IPS DF 4.7 (cell line): ENCODE measurements around the gene CPXM1.
"Not testable (repeated sequence)": the region's sequence is repeated elsewhere in the genome, so short reads cannot be mapped to it uniquely, and the experiment has no call there.

Experiments used
- DNase-seq: peaks from one replicate; pipeline ENCODE4 v3.0.0-alpha.2; 2013; ENCODE audit warnings: low spot score; ENCODE audit errors: extremely low read depth

The CPXM1 gene

DNA sequence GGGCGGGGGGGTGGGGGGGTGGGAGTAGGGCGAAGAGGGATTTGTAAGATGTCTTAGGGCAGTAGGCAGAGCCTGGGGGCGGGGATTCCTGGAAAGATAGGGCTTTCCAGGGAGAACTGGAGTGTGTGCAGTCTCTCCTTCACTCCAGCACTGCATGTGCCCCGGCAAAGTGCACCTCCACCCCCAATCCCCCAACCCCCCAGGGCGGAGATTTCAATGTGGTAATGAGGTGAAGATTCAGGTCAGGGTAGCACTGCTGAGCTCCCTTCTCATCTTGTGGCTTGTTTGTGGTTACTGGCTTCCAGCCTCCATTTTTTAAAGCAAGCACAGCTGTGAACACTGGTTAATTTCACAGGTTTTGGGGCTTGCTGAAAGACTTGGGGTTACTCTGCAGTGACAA, 21.6 kb upstream of the CPXM1 start:
- no peak for DNase-seq

DNA sequence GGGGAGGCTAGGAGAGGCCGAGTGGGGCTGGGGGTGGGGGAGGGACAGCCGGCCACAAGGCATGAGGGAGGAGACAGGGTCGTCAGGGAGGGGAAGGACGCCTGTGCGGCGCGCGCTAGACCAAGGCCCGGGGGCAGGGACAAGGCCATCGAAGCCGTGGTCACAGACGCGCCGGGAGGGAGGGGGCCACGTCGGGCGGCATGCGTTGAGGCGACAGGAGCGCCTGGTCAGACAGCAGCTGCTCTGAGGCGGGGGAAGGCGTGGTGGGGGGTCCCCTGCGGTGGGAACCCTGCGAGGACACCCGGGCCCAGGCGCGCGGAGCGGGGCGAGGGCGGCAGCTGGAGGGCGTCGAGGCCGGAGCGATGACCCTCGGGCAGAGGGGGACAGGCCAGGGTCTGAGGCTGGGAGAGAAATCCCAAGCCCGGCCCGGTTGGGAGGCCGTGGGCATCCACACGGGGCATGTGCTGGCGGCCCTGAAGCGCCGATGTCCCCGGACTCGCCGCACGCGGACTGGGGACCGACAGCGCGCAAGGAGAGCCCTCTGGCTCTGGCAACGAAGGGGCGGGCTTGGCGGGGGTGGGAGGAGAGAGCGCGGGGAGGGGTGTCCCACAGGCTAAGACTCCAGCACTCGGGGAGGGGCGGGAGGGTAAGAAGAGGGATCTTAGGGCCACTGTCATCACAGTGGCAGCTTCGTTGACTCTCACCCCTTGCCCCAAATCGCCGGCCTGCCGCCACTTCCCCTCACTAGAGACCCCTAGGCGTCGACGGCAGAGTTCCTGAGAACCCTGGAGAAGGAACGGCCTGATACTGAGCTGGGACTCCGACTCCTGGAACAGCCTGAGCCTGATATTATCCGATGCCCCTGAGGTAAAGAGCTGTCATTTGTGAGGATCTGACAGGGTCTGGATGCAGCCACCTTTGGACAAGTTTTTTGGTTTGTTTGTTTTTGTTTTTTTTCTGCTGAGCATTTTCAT, 20.8 kb upstream of the CPXM1 start:
- no peak for DNase-seq

DNA sequence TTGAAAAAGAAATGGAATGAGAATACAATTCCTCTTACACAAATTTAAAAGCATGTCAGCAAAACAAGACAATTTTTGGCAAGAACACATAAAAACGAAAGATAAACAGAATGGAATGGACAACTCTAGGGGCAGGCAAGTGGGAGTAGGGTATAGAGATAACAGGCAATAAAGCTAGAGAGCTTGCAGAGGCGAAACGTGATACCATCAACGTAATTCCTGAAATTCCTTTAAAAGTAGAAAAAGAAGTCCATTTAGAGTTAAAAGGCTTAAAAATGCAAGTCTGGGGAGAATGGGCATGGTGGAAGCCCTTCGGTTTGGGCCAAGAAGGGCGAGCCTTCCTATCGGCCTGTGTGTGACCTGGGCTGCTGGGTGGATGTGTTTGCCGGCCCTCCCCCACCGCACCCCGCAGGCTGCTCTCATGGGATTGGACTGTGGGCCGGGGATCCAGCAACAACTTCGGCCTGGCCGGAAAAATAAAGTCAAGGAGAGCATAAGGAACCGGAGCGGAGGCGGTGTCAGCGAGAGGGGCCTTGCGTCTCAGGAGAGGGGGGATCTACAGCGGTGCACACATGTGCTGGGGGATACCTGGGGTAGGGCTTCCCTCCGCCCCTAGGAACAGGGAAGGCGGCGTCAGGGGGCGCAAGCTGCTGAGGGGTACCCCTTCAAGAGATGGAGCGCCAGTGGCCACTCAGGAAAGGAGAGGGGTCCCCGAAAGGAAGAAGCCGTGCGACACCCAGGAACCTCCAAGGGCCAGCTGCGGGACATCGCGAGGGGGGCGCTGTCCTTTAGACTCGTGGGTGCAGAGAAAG, 19.9 kb upstream of the CPXM1 start:
- no peak for DNase-seq

DNA sequence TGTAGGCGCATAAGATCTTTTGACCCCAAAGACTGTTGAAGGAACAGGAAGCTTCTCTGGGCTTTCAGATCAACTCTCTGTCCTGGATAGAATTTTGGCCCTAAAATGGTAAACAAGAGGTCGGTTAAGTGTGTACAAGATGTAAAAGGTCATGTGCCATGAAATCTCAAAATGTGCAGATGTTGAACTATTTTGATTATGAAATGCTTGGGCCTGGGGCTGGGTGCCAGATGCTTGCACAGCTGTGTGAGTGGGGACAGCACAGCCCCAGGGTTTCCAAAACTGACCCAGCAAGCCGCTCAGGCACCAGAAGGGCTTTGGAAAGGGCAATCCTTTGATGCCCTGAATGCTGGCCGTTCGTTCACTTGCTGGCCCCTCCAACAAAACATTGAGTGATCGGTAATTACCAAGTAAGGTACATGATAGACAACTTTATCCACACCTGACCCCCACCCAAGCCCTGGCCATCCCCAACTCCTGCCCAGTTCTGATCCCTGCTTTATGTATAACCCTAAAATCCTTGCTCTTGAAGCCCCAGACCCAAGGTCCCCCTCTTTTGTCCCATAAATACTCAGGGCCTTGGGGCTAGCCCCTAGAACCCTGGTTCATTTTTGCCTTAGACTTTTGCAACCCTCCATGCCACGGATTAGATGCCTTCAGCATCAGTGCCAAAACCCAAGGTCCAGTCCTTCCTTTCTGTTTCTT, 17.6 kb upstream of the CPXM1 start:
- DNase-seq, result no peak

DNA sequence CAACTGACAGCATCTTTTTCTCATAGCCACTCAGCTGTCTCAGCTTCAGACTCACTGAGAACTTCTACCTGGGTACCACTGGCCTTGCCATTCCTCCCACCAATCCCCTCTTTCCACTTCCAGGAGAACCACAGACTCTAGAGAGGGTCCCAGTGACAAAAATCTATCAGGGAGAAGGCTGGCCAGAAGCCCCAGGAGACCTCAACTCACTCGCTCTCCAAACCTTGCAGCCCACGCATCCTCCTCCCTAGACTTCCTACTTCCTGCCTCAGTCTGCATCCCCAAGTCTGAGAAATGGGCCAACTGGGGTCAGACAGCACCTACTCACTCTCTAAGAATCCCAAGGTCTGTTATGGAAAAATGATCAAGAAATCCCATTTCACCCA, 16.9 kb upstream of the CPXM1 start:
- no peak for DNase-seq

DNA sequence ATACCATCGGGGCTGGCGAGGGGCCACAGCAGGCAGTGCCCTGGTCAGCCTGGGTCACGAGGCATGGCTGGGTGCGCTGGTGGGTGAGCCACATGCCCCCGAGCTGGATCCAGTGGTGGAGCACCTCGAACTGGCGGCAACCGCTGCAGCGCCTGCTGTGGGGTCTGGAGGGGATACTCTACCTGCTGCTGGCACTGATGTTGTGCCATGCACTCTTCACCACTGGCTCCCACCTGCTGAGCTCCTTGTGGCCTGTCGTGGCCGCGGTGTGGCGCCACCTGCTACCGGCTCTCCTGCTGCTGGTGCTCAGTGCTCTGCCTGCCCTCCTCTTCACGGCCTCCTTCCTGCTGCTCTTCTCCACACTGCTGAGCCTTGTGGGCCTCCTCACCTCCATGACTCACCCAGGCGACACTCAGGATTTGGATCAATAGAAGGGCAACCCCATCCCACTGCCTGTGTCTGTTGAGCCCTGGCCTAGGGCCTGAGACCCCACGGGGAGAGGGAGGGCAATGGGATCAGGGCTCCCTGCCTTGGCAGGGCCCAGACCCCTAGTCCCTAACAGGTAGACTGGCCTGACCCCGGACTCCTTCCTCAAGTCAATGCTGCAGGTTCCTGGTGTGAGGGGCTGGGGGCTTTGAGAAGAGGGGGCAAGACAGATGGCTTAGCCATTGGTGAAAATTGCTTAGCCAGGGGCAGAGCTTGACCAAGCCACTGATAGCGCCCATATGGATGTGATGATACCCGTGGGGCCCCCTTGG, 16.3 kb upstream of the CPXM1 start:
- no peak for DNase-seq

DNA sequence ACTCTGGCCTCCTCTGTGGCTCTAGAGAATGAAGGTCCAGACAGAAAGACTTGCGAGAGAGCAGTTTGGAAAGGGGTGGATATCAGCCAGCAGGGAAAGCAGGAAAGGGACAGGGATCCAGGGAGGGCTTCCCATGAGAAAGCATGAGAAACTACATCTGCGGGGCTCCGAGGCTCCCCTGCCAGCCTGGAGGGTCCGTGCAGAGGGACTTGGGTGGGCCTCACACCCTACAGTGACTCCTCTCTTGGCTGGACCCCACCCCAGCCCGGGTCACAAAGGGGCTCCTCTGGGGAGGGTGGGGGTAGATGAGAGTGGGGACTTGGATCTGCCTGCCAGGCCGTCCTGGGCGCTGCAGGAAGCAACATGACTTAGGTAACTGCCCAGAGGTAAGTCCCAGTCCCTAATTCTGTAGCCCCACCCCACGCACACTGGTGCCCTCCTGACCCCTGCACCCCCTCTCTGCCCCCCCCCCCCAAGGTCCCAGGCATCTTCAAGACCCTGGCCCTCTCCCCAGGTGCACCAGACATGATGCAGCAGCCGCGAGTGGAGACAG, 15.7 kb upstream of the CPXM1 start, which contains the start of gene TMEM239:
Gene TMEM239, plus strand, starts transcription at position 335 of the 553 bp plus-strand sequence. Its CDS starts 191 bp downstream, at position 526.
- no peak for DNase-seq

DNA sequence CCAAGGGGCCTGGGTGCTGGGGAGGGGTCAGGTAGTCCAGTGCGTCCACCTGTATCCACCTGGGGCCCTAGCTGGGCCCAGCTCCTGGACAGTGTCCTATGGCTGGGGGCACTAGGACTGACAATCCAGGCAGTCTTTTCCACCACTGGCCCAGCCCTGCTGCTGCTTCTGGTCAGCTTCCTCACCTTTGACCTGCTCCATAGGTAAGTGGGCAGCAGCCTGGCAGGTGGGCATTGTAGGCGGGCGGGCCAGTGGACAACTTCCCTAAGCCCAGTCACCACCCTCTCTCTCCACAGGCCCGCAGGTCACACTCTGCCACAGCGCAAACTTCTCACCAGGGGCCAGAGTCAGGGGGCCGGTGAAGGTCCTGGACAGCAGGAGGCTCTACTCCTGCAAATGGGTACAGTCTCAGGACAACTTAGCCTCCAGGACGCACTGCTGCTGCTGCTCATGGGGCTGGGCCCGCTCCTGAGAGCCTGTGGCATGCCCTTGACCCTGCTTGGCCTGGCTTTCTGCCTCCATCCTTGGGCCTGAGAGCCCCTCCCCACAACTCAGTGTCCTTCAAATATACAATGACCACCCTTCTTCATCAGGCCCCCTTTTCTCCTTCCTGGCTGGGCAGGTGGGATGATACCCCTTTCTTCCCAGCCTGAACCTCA, 14.9 kb upstream of the CPXM1 start:
- no peak for DNase-seq

DNA sequence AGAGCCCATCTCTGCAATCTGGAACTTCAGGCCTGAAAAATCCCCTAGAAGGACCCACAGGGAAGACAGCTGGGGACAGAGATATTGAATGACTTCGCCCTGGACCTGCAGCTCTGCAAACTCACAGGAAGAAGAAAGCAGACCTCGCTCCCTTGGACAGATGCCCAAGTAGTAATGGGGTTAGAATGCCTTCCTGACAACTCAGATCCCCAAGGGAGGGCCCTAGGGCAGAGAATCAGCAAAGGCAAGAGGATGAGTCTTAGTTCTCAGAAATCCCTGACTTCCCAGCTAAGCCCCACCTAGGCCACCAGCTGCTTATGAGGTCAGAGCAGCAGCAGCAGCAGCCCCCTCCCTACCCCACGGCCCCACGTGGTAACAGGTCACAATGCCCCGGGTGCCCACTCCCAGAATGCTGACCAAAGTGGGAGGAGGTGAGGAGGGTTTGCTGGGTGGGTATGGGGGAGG, 14.2 kb upstream of the CPXM1 start, which contains the start of gene C20orf141:
Gene C20orf141, plus strand, starts transcription at position 401 of the 465 bp plus-strand sequence. CDS start 198 bp downstream, outside the sequence.
- no peak for DNase-seq

DNA sequence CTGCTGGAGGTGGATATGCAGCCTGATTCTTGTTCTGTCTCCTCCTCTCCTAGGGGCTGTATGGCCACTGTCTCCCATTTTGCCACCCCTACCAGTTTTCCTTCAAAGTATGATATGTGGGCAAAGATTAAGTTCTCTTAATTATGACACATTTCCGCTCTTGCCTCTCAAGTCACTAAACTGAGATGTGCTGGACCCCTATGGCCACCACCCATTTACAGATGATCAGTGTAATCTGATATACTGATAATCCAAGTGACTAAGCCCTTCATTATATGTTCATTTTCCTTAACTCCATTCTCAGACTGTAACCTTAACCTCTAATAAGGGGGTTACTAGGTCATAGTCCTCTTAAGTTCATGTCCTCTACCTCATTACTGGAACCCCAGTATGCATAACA, 13.6 kb upstream of the CPXM1 start:
- DNase-seq, result no peak

DNA sequence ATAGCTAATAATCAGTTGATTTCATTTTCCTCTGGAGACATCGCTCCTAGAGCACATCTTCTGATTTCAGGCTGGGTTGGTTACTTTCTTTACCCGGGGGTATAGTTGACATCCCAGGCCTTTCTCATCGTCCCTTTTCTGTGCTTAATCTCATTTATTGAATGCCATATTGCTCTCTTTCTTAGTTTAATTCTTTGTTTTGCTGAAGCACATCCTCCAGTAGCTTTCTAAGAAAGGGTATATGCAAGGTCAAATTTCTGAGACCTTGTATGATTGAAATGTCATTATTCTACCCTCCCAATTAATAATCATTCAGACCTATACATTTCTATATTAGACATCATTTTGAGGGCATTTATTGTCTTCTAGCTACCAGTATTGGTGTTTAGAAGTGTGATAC, 11.8 kb upstream of the CPXM1 start:
- no peak for DNase-seq

DNA sequence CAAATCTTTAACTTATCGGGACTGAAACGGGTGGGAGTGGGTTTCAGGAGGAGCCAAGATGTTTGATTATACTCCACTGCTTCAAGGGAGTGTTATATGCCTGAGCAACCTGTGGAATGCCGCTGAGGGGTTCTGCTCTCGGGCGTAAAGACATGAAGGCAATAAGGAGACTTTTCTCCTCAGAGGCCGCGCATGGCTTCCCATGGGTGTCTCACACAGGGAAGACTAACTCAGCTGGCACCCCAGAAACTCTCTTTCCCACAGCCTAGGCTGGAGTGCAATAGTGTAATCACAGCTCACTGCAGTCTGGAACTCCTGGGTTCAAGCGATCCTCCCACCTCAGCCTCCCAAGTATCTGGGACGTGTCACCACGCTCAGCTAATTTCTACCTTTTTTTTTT, 9.3 kb upstream of the CPXM1 start:
- no peak for DNase-seq

DNA sequence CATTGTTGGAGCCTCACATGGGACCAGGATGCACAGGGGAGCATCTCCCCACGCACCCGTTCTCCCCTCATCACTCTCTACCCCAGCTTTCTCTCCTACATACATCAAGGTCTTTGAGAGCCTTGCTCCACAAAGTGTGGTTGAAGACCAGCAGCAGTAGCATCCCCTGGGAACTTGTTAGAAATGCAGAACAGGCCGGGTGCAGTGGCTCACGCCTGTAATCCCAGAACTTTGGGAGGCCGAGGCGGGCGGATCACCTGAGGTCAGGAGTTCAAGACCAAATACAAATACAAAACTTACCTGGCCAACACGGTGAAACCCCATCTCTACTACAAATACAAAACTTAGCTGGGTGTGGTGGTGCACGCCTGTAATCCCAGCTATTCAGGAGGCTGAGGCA, 7.5 kb upstream of the CPXM1 start:
- DNase-seq, result not testable (repeated sequence)

DNA sequence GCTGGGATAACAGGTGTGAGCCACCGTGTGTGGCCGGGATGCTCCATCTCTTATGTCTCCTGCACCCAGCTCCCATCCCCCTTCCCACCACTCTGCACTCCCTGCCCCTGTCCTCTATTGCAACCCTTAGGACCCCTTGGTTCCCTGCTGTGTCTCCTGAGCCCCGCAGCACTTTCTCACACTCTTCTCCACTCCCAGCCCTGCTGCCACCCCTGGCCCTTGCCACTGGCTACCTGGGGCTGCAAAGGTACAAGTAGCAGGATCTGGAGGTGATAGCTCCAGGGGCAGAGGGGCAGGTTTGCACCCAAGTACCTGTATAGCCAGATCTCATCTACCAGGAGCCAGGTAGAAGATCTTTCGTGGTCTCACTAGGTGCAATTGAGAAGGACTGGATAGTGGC, 6.6 kb upstream of the CPXM1 start:
- DNase-seq, result no peak

DNA sequence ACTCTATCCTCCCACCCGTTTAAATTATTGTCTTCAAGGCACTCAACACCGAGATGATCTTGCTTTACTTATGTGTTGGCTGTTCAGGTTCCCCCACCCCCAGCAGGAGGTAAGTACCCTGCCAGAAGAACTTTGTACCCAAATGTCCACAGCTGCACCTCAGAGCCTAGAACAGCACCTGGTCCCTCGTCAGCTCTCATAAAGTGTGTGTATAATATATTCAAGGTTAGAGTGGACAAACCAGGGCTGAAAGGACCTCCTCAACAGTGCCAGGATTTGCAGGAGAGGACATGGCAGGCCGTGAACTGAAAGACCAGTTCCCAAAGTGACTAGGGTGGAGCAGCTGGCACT, 5.9 kb upstream of the CPXM1 start:
- DNase-seq, result no peak

DNA sequence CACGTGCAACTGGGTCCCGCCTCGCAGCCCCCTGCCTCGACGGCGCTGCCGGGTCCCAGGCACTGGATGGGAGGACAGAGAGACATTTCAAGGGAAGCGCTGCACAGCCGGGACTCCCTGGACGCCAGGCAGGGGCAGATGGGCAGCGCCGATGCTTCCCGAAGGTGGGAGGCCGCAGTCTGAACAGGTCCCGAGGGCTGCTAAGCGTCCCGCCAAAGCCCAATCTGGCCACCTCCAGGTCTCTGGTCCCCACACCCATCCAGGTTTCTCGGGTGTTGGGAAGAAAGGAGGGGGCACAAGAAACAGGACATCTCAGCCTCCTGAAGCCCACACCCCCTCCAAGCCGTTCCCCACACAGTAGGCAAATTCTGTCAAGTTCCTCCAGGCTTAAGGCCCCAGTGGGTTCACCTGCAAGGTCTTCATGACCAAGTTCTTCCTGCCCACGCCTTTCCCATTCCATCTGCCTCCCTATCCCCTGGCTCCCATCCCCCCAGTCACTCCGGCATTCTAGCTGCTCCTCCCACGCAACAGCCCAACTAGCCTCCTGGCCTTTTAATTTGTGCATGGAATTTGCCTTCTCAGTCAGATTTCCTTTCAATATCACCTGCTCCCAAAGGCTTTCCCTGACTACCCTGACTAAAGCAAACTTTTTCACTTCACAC, 5.4 kb upstream of the CPXM1 start:
- no peak for DNase-seq

DNA sequence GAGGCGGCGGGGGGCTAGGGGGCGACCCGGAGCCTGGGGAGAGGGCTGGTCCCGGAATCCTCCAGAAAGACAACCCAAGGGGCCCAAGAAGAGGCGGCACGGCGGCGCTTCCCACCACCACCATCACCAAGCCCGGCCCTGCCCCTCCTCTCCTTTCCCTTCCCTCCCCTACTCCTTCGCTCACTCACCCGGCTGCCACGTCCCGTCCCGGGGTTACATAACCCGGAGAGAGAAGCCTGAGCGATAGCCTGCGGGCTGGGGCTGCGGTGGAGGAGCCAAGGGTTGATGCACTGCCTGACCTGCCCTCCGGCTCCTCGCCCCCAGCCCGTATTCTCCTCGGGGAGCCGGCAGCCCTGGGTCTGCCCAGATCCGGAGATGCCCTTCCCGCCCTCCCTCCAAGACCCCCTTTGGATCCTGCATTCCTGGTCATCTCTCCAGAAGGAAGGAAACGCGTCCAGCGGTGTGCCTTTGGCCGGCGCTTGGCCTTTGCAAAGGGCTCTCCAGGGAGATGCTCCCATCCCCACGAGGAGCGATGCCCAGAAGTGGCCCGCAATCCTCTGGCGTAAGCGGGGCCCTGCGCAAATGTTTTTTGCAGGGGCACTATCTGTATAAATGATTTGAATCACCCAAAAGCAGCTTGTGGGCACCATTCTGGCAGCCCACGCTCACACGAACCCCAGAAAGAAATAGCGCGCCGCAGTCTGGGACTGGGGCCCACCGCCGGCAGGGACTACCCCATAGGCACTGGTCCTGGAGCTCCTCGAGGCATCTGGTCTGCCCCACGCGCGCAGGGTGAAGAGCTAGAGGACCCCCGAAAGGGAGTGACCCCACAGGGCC, 4.6 kb upstream of the CPXM1 start:
- no peak for DNase-seq

DNA sequence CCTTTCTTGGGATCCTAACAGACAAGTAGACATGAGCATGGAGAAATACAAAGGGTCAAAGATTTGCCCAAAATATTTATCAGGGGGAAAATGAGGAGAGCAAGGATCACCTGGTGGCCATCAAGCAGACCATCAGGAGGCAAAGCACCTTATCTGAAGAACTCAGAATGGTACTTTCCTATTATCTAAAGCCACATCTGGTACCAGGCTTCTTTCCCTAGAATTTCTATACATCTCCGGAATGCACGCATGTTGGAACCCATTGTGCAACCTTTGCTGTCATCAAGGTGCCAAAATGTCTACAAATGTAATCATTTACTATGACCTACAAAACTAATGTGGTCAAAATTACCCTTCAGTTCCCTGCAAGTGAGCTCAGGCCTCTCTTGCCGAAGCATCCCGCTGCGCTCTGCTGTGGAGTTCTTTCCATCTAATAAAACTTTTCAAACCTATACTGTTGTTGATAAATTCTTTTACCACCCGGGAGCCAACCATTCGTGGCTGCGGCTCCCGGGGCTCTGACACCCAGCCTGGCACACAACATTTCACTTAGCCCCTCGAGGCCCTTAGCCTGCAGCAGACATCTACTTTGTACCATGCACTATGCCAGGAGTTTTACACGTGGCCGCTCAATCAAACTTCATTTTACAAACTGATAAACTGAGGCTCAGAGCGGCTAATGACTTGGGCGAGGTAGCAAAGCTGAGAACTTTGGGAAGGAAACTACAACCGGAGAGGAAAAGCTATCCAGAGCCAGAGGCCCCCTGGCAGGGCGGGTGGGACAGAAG, 3.8 kb upstream of the CPXM1 start:
- DNase-seq, result no peak
